GM19397 (cell line): ENCODE results near the gene GRID1.
A peak's percentile ranks its signal among the peaks of the same experiment; 100 is the strongest.

Source experiments
- ATAC-seq: cut with Tn5 transposase; IDR thresholded peaks from one replicate; pipeline ENCODE4 v1.9.1; 2021; ENCODE audit warnings: mild to moderate bottlenecking, moderate library complexity; ENCODE audit not compliant: unreplicated experiment

GRID1 gene

DNA sequence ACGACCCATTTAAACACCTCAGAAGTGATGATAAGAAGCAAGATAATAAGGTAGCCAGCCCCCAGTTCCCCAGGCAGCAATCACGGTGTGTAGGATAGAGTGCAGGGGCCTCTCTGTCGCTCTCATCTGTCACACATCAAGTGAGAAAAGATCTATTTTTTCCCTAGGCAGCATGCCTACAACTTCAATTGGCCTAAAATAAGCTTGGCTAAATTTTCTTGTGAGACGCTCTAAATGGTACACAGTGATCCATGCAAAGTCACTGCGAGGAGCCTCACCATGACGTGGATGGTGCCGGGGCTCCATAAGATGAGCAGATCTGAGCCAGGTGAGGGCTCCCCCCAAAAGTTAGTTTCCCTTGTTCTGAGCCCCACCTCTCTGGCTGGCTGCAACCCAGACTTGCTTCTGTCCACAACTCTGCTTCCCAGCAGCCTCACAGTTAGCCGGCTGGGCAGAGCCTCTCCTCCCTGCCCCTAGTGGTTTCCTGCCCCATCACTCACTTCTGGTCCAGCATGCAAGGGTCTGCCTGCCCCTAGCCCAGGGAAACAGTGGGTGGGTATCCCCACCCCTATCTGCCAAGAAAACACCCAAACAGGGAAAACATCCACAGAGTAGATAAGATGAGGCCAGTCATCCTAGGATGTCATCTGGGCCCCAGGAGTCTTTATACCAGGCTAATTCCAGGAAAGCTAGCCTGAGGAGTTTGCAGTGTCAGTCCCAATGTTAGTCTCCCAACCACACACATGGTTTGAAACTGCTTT is 342.1 kb downstream of the GRID1 start:
- ATAC-seq: no peak

DNA sequence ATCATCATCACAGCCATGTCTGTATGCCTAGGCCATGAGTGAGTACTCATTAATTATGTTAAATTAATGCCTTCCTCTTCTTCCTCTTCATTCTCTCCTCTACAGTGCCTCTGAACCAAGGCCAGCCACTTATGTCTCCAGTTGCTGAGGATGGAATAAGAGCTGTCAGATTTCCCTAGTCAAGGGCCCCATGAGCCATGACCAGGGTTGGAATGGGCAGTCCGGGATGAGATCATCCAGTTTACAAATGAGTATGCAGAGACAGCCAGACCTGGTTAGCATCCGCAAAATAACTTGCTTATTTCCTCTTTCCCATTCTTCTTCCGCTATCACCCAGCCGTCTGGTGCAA is 342.7 kb downstream of the GRID1 start:
- ATAC-seq: no peak

DNA sequence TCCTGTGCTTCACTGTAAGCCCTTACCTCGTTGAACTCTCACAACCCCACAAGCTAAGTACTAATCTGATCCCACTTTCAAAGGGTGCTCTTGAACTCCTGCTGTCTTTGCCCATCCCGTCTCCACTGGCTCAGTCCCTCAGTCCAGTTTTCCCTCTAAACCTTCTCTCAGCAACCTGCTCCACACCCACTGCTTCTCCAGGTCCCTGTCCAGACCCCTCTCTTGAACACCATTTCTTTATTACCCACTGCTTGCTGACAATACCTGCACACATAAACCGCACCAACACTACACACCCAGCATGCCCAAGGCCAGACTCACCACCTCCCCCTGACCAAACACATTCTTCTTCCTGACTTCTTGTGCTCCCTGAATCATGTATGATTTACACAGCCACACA is 343.3 kb downstream of the GRID1 start:
- no peak for ATAC-seq

DNA sequence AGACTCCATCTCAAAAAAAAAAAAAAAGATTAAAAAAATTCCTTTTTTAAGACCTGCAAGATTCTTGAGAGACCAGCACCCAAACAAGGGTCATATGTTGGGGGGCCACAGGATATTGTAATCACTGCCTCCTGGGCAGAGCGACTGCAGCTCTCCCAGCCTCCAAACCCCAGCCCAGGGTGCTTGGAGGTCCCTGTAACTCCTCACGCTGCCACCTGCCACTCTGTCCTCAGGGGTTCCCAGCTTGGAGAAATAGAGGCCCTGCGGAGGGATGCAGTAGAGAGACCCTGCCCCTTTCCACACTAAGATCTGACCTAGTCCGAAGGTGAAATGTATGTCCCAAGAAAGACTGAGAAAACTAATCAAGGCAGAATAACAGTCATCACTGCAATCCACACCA is 343.7 kb downstream of the GRID1 start:
- ATAC-seq: no peak

DNA sequence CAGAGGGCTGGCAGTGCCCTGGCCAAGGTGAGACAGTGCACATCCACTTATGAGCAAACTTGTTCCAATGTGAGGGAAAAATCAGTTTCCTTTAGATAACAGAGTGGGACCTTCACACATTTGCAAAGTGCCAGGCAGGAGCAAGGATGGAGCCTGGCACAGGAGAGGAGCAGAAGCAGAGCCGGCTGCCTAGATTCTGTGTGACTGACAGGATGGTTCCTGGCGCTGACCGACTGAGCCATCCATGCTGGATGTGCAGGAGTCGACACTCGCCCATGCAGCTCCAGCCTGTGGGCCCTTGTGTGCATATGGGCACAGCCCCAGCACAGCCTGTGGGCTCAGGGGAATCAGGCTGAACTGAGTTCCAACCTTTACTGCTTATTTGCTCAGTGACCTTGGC is 346.5 kb downstream of the GRID1 start:
- ATAC-seq: no peak

DNA sequence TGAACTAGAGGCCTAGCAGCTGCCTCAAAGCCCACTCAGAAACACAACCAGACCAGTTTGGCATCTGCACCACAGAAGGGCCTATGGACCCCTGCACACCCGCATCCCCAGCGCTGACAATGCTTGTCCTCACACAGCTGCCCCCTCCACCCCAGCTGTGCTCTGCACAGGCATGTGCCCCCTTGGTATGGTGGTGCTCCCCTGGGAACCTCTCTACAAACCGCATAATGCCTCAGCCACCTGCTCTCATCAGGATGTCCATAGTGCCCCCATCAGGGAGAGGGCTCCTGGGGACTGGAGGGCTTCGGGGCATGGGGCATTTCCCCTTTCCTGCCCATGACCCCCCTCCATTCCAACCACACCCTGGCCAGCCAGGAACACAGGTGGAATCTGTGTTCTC is 347.5 kb downstream of the GRID1 start:
- ATAC-seq: no peak

DNA sequence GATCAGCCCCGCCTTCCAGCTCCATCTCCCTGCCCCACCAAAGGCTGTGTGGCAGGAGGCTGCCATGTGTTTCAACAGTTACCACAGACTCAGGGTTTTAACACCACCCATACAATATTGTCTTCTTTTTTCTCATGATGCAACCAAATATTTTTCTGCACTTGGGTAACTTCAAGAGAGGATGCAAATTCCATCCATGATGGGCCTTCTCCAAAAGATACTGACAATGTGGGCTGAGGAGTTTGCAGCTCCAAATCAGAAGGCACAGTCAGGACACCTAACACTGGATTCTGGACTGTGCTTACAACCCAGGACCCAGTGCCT is 347.9 kb downstream of the GRID1 start:
- no peak for ATAC-seq

DNA sequence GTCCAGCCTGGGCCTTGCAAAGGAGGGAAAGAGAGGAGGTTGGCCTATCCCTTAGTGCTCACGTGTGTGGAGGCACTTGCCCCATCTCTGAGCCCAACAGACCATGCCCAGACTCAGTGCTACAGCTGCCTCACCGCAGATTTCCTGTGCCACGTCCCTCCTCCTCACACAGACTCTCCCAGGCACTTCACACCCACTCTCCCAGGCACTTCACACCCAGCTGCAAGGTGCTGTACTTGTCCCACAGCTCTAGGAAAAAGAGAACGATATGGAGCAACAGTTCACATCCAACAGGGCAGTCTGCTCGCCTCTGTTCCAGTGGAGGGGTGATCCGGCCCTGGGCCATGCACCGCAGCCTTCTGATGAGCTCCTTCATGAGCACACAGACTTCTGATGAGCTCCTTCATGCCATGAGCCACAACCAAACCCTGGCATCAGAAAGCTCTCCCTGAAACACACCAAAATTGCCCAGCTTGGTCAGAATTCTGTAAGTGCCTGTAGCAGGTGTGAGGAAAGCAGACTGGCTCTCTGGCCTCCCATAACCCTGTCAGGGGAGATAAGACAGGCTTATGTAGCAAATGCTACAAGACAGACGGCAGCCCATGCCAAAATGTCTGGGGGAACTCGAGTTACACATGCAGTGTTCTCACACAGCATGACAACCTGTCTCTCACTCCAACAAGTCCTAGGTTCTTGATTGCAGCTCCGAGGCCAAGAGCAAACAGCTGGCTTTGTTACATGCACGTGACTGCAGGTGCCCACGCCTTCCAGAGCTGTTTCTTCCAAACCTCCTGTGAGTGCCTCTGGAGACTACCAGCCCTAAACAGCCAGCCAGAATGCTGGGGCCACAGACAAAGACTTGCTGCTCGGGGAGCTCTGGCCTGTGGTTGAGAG is 348.5 kb downstream of the GRID1 start:
- peak; percentile 75 for ATAC-seq

DNA sequence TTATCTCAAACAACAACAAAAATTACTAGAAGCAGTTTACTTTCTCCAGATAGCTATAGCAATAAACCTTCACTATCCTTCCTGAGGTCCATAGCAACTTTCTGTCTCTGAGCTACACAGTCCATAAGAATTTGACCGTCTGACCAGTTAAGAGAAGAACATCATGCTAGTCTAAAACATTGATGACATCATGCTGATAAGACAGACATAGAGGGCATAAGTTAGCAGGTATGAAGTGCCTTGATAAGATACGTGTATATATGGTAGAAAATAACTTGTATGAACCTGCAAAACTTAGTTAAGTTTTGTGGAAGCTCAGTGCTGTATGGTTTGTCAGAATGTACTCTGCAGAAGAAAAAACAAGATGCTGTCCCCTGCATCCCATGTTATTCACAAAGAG is 353.0 kb downstream of the GRID1 start:
- ATAC-seq: no peak

DNA sequence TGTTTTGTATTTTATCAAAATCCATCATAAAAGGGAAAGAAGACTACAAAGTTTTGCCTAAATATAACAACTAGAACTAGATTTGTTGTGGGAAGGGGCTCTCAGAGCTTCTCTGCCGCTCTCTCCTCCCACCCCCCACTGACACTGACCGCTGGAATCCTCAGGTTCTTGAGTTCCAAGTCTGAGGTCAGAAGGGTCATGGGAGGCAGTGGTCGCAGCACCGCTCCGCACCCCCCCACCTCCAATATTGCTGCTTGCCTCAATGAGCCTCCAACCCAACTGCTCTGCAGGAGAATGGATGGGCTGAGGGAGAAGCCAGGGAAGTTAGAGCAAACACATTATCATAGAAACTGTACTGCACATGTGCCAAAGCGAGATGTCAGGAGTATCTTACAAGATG is 359.4 kb downstream of the GRID1 start:
- no peak for ATAC-seq

DNA sequence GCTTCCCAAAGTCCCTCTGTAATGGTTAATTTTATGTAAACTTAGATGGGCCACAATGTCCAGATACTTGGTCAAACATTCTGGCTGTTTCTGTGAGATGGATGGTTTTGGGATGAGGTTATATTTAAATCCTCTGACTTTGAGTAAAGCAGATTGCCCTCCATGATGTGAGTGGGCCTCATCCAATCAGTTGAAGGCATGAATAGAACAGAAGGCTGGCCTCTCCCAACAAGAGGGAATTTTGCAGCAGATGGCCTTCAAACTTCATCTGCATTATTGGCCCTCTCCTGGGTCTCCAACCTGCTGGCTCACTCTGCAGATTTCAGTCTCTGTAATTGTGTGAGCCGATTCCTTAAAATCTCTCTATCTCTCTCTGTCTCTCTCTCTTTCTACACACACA is 362.3 kb downstream of the GRID1 start:
- no peak for ATAC-seq

DNA sequence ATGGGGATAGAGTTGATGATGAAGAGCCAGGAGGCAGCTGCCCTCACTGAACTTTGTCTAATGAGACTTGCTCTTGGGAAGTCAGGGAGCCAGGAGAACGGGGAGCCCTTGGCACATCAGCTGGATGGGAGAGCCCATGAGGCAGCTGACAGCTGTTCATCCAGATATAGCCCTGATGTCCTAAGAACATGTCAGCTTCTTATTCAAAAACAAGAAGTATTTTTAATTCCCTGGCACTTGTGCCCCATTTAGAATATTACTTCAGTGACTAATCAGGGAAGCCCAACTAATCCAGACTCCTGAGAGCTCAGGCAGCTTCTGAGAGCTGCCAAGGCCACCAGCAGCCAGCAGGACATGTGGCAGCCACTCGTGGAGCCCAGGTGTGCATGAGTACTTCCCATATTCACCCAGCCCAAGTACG is 363.4 kb downstream of the GRID1 start:
- no peak for ATAC-seq

DNA sequence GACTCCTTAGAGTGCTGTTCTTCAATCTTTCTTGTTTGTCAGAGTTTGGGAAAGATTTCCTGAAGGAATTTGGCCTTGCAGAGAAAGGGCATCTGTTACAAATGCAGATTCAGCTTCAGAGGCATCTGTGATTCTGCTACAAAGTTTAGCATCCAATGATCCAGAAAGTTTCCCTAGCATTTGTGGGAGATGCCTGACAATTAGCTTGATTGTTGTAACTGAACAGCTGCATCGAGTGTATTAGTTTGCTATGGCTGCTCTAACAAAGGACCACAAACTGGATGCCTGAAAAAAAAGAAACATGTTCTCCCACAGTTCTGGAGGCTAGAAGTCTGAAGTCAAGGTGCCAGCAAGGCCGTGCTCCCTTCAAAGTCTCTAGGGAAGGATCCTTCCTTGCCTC is 365.1 kb downstream of the GRID1 start:
- no peak for ATAC-seq

DNA sequence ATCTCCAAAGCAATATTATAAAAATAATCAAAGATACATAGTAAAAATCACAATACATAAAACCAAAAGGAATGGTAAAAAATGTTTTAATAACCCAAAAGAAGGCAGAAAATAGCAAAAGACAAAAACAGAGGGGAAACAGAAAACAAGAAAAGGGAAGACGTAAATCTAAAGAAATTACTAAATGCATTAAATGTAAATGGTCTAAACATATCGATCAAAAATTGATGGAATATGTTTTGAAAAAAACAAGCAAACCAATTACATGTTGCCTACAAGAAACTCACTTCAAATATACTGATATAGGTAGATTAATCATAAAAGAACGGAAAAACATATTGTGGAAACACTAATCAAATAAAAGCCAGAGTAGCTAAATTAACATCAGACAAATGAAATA is 369.1 kb downstream of the GRID1 start:
- ATAC-seq: no peak

DNA sequence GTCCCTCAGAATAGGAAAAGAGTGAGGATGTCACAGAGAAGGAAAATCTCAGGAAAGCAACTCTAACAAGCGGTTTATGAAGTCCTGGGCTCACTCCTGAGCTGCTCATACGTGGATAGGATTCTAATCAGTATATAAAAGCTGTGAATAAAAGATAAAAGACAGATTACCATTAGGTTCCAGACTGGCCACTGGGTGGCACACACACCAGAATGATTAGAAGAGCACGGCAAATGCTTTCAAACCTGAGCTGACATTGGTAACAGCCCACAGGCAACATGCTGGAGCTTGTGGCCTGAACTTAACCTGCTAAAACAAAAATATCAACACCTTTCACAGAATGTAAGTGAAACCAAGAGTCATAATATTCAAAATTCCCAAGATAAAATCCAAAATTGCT is 370.8 kb downstream of the GRID1 start:
- no peak for ATAC-seq

DNA sequence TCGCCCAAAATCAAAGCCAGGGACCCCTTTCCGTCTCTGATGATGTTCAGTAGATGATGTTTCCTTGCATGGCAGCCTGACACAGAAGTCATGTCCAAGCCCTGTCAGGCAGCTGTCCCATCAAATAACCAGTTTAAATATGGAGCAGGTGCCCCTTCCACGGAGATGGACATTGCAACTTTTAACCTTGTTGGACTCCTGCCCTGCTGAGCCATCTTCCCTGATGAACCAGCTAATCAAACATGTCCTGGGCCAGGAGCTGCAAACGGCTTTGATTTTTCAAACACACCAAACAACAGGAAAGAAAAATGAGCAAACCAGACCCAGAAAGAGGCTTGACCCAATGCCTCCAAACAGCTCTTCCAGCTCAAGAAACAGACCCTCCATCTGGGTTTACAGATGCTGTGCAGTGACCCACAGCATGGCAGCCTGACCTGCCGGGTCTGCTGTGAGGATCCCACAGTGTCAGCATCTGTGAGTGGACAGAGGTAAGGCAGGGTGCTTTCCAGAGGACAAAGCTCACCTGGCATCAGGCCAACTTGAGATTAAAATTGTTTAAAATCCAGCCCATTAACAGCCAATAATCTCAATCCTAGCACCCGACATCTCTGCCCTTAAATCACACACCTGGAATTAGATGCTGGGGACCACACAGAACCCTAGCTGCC is 372.6 kb downstream of the GRID1 start:
- ATAC-seq: no peak

DNA sequence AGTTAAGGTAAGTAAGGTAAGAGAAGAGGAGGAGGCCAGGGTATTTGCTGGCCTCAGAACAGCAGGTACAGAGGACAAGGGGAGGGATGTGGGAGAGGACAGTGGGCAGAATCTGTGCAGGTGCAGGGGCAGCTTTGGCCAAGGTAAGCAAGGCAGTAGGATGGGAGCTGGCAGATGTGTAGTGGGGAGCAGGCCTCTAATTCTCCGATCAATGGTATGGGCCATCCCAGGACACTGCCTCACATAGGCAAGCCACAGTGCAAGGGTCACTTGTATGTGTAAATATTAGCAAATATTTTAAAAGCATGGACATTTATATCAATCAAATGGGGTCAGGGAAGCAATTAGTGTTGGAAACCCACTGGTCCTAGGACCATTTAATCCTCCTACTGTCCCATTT is 373.5 kb downstream of the GRID1 start:
- ATAC-seq: no peak

DNA sequence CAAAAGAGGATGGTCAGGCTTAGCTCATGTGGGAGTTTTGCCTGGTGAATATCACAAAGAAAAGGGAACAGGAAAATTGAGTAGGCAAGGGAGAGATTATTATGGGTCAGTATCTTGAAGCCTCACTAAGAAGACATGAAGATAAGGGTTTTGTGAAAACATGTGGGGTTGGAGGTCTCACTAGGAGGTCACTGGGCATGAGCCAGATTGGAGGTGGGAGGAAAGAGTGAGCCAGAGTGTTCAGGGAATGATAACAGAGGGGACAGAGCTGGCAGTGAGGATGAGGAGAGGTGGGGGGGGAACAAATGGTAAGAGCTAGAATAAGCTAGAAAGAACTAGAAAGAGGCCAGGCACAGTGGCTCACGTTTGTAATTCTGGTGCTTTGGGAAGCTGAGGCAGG is 374.3 kb downstream of the GRID1 start:
- no peak for ATAC-seq

DNA sequence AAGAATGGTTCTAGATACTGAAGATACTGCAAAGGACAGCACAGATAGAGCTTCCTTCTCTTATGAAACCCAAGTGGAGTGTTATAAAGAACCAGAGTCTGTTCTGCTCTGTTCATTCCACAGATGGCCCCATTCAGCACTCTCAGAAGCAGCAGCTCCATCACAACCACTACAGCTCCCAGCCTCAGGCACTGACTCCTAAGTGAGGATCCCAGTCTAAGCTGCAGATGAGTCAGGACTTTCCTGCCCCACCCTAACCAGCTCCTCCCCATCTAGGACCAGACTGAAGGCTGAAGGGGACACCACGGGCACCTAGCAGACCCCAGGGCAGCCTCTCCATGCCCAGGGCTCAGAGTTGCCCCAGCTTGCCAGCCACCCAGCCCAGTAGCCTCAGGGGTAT is 379.8 kb downstream of the GRID1 start:
- ATAC-seq: no peak

DNA sequence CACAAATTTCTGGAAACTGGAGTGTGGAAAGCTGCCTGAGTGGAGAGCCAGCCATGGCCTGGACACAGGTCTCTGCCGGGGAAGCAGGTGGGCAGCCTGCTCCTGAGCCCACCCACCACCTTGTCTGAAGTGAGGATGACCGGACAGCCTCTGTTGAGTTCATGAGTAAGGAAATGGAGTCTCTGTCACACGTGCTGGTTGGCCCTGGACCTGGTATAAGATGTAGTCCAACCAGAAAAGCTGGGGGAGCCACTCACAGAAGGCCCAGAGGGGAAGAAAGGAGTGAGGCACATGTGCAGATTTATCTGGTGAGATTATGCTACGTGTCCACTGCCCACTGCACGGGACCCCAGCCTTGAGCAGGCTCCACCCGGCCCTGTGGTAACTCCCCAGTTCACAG is 383.5 kb downstream of the GRID1 start:
- ATAC-seq: no peak

DNA sequence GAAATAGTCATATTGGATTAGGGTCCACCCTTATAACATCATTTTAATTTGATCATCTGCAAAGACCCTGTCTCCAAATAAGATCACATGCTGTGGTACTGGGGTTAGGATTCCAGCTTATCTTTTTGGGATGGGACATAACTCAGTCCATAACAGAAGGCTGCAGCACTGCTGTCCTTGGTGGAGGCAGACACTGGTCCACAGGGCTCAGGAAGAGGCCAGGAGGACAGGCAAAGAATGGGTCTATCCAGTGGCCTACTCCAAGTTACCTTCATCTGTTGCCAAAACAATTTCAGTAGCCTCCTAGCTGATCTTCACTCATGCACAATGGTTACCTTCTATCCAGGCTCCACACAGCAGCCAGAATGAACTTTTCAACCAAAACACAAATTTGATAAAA is 387.0 kb downstream of the GRID1 start:
- no peak for ATAC-seq
